ENCODE results near the gene RAB6A.
"Not testable (repeated sequence)": the region's sequence is repeated elsewhere in the genome, so short reads cannot be mapped to it uniquely, and the experiment has no call there.

Gene RAB6A

DNA sequence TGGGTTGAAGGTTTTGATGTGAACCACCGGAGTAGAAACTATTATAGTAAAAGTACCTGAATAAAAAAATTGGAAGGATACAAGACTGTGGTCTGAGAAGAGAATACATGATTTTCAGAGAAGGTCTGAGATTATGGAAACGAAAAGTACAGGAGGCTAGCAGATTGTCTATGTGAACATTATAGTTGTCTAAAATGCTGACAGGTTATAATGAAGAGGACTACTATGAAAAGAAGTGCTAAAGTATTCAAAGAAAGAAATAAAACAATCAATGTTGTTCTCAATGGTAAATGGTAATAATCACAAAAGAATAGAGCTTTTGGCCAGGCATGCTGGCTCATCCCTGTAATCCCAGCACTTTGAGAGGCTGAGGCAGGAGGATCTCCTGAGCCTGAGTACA is 34.0 kb downstream of the RAB6A start:
- DNase-seq (ENCODE audit: low read depth, low spot score): no peak

DNA sequence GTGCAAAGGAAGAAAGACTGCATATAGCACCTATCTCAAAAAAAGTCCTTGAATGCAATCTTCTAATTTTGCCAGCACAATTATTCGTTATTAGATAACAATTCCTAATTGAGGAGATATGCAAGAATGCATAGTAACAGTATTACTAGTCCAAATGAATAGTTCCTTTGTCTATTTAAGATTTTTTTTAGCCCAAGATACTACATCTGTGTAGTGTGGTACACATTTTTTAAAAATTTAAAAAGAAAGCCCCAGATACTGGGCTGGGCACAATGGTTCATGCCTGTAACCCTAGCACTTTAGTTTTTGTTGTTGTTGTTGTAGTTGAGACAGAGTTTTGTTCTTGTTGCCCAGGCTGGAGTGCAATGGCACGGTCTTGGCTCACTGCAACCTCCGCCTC is 43.7 kb downstream of the RAB6A start:
- DNase-seq (ENCODE audit: low read depth, low spot score): no peak

DNA sequence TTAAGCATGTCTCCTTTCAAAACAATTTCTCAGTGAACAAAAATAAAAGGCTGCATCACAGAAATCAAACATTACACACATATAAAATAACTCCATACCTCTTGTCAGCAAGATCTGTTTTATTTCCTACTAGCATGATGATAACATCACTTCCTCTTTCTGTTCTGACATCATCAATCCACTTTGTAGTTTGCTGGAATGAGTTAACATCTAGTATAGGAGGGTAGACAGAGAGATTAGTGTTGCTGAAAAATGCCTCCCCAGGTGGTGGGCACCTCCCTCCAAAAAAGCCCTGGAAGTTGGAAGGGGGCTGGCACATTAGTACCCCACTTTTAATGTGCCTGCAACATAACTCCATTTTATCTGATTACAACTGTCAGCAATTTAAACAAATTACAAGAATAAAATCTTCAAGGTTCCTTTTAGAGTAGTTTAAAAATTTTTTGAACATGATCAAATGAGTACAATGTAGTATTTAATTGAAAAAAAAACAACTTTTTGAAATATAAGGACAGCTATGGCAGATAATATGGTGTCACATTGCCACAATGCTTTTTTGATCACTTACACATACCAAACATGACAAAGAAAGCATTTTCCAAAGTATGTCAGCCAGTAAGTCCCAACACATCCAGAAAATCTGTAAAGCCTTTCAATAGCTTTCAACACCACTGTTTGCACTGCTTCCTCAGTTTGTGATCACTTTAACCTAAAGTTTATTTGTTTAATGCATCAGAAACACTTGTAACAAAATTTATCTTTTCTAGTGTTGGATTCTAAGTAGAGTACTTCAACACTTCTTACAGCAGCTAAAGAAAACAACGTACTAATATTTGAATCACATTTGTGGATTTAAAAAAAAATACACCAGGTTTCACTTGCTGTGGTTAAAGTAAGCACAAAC is 44.5 kb downstream of the RAB6A start:
- DNase-seq (ENCODE audit: low read depth, low spot score): no peak

DNA sequence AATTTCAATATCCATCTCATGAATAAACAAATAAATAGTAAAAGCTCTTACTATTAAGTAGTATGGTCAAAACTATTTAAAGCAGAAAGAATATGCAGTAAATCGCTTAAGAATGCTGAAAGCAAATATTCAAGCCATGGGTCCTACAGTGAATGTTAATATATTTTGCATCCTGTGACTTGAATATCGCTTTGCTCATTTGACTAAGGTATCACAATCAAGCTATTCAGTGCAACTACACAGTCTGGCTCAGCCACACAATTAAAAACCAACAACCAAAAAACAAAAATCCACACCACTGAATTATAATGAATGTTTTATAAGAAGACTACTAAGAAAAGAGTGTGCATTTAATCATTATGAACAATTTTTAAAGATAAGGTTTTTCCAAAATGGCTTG is 45.3 kb downstream of the RAB6A start:
- no peak for DNase-seq (ENCODE audit: low read depth, low spot score)

DNA sequence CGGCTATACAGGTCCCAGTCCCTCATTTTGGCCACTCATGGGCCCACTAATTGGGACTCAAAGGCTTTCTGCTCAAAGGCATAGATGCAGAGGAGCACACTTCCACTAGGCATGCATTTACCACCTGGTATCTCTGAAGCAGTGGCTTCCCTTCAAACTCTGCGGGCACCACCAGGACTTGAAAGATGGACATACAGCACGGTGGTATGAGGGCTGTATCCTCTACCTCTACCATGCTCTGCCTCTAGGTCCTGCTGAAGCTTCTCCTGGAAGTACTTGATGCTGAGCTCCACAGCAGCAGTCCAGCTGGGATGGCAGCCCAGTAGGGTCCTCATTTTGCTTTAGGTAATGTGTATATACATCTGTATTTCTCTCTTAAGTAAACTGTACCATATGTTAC is 49.9 kb downstream of the RAB6A start:
- no peak for DNase-seq (ENCODE audit: low read depth, low spot score)

DNA sequence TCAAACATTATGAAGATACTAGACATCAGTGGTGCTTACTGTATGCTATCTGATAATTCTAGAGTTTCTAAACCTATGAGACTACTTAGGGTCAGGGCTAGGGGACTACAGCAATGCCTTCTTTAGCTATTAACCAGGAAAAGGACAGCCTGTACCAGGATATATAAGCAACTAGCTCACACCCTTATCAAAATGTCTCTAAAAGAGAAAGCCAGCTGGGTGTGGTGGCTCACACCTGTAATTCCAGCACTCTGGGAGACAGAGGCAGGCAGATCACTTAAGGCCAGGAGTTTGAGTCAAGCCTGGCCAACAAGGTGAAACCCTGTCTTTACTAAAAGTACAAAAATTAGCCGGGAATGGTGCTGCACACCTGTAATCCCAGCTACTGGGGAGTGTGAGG is 55.8 kb downstream of the RAB6A start:
- DNase-seq (ENCODE audit: low read depth, low spot score): no peak

DNA sequence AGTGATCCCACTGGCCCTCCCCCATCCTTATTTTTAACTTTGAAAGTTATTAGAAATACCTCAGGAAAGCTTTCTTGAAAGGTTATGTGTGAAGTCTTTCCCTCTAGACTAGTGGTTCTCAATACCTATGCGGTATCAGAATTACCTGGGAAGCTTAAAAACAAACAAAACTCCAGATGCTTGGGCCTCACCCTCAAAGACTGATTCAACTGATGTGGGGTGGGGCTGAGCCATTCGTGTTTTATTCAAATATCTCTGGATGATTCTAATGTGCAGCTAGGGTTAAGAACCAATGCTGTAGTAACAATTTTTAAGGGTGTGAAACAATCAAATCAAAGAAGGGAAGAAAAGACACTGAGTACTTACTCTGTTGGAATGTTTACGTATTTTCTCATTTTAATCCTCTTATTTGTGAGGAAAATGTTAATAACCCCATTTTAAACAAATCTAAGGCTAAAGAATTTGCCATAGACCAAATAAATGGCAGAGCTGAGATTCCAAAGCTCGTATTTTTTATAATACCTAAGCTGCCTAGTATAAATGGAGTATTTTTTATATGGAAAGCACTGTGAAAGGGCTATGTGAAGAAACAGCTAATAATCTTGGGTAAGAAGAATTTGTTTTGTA is 66.9 kb downstream of the RAB6A start:
- DNase-seq (ENCODE audit: low read depth, low spot score): no peak

DNA sequence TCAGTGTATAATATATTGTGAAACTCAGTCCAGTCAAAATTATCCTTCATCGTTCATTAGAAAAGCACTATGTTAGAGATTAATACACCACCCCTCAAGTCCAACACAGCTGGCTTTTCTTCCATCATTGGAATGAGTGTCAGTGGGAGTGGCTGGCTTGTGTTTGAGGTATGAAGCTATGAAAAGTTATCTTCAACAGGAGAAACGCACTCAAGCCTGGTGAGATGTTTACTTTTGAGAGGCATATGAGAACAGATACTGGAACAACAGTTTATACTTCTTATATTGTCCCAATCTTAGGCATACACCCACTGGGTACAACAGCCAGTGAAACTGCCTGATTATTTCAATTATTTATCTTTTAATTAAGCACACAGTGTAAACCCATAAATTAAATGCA is 80.2 kb downstream of the RAB6A start:
- DNase-seq (ENCODE audit: low read depth, low spot score): no peak

DNA sequence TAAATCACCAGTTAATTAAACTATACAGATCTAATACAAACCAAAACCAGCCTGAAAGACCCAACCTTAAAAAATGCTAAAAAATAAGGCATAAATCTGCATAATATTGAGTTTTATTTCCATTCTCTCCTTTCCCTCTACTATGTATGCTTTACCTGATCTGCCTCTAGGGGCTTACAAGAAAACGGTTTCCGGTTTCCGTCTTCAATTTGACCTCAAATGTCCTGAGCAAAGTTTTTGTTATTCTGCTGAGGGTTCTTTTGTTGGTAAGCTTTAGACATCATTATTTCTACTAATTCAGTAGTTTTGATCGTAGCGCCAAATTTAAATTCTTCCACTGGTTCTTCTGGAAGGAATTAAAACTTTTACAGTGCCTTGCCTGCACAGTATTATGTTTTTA is 84.3 kb downstream of the RAB6A start:
- not testable (repeated sequence) for DNase-seq (ENCODE audit: low read depth, low spot score)

DNA sequence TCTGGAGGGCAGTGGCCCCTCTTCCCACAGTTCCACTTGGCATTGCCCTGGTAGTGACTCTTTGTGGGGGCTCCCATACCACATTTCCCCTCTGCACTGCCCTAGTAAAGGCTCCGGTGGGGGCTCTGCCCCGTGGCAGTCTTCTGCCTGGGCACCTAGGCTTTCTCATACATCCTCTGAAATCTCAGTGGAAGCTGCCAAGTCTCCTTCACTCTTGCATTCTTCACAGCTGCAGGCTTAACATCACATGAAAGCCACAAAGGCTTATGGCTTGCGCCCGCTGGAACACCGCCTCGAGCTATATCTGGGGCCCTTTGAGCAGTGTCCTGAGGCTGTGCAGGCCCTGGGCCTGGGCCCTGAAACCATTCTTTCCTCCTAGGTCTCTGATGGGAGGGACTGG is 89.2 kb downstream of the RAB6A start:
- no peak for DNase-seq (ENCODE audit: low read depth, low spot score)

DNA sequence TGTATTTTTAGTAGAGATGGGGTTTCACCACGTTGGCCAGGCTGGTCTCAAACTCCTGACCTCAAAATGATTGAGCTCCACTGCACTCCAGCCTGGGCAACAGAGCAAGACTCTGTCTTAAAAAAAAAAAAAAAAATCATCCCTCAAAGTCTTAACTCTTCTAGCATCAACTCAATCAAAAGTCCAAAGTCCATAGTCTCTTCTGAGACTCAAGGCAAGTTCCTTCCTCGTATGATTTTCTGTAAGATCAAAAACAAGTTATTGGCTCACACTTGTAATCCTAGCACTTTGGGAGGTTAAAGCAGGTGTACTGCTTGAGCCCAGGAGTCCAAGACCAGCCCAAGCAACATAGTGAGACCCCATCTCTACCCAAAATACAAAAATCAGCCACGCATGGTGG is 90.1 kb downstream of the RAB6A start:
- DNase-seq (ENCODE audit: low read depth, low spot score): no peak

DNA sequence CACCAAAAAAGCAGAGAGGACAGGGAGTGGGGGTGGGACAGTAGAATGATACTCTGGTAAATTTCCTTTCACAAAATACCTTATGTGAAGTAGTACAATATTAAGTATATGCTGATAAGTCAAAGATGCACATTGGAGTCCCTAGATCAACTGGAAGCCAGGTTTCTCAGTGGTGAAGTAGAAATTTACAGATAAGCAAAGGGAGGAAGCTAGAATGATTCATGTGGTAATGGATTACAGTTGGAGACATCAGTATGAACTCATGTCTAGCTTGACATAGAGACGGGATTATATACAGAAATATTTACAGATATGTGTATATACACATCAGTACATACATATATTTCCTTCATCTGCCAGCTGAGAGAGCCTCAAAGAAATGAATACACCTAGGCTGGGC is 93.0 kb downstream of the RAB6A start:
- no peak for DNase-seq (ENCODE audit: low read depth, low spot score)

DNA sequence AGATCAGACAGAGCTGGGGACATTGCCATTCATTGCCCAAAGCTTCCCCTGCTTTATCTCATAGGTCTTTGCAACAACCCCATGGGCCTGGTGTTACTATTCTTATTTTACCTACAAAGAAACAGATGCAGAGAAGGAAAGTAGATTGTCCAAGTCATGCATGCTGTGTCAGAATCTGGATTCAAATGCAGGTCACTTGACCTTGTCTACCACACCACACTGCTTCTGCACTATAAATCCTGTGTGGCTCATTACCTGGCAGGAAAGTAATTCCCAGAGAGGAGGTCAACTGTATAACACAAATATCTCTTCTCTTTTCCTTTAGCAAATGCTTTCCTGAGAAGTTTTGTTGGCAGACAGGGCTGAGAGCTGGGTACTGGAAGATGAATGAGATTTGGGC is 96.0 kb downstream of the RAB6A start:
- no peak for DNase-seq (ENCODE audit: low read depth, low spot score)

DNA sequence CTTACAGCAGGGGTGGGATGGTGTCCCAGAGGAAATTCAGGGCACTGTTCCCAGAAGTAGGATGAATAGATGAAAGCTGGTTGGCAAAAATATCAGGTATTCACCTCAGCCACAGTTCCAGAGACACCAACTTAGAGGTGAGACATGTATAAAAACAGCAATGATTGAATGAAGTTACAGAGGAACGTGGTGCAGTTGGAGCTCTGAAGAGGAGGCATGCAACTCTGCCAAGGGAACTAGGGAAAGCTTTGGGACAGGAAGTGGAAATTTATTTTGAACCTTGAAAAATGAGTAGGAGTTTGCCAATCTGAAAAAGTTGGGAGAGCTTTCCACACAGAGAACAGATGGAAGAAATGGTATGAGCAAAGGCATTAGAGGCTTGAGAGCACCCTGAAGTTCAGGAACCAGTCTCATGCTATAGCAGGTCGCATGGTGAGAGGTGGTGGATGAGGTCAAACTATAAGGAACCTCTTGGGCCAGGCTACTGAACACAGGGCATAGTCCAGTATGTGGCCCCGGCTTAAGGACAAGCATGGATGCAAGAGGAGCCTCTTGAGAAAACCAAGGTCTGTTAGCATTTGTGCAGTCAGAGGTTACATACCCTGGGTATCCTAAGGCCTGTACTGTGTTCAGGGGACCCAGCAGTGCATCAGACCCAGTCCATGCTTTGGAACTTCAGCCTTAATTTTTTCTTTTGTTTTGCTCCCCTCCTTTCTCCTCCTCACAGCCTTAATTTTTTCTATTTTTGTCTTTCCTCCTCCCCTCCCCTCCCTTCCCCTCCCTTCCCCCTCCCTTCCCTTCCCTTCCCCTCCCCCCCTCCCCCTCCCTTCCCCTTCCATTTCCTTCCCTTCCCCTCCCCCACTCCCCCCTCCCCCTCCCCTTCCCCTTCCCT is 97.0 kb downstream of the RAB6A start:
- no peak for DNase-seq (ENCODE audit: low read depth, low spot score)

DNA sequence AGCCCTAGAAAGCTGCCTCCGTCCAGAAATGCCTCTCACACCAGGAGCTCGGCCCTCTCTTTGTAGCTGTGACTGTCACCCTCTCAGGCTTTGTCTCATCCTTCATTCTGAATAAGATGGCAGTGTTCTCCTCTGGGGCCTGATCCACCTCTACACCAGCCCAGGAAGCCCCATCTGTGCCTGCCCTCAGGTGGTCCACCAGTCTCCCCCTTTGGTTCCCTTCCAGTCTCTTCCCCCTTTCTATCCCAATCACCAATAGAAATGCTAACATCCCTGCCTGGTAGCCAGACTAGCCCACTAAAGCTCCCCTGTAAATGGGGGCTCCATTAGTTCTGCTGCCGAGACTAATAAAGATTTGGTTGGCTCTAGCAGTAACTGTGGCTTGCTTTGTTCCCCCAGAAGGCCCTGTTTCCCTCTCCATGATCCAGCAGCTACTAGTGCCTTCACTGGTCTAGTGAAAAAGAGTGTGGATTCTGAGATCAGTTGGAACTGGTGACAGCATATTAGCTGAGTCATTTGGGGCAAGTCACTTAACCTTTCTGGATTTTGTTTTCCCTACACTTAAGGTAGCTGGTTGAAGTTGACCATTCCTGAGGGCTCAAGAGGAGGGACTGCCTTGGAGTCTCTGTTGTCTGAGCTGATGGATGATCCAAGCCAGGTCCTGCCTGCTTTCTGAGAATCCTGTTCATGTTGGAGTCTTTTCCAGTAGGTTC is 98.3 kb downstream of the RAB6A start:
- no peak for DNase-seq (ENCODE audit: low read depth, low spot score)

DNA sequence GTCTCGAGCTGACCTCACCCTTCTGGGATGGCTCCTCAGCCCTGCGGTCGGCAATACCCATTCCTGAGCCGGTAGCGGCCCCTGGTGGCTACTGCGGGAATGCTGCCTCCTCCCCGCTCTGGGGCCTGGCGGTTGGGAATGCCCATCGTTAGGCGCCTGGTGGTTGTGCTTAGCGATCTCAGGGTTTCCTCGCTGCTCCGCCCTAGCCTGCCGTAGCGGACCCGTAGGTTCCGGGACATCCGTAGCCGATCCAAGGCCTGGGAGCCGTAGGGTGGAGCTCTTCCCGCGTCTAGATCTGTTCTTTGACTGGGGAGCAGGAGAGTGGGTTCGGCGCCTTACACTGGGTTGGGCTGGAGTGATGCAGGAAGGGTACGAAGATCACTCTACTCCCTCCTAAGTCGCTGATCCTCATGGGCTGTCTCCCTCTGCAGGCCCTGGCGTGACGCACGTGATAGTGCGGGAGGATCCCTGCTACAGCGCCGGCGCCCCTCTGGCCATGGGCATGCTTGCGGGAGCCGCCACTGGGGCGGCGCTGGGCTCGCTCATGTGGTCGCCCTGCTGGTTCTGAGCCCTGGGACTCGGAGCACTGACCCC is 99.7 kb downstream of the RAB6A start:
- DNase-seq (ENCODE audit: low read depth, low spot score): peak; percentile 53

DNA sequence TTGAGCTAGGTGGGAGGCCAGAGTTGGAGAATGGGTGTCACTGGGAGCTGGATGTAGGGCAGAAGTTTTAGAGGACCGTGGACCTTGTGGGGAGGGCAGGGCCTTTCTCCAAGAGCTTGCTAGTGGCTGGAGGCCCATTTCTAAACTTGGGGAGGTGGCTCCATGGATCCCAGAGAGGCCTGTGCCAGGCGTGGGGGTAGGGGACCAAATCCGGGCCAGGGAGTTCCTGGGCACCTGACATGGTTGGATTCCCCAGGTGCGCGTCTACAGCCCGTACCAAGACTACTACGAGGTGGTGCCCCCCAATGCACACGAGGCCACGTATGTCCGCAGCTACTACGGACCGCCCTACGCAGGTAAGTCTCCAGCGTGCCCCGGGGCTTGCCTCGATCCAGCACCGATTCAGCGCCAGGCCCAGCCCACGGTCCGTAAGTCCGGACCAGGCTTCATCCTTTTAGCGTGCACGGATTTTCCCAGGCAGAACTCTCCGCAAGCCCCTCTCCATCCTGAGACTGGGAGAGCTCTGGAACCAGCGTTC is 100.3 kb downstream of the RAB6A start:
- no peak for DNase-seq (ENCODE audit: low read depth, low spot score)

DNA sequence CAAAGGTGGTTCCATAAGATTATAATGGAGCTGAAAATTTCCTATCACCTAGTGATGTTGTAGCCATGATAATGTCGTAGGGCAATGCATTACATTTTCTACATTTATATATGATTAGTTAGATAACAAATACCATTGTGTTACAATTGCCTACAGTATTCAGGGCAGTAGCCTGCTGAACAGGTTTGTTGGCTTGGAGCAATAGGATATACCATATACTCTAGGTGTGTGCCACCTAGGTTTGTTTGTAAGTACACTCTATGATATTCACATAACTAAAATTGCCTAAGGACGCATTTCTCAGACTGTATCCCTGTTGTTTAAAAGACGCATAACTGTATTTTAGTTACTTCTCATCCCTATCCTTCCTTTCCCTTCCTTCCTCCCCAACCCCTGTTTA is 100.9 kb downstream of the RAB6A start:
- DNase-seq (ENCODE audit: low read depth, low spot score): no peak

DNA sequence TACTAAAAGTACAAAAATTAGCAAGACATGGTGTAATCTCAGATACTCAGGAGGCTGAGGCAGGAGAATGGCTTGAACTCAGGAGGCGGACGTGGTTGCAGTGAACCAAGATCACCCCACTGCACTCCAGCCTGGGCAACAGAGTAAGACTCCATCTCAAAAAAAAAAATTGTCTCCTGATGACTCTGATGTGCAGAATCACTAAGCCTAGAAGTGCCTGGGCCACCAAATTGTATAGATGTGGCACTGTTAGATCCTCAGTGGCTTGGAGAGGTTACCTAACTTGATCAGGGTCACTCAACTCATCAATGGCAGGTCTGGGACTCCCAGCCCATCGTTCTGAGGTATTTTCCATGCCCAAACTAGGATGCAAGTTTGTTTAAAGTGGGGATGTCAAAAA is 103.9 kb downstream of the RAB6A start:
- no peak for DNase-seq (ENCODE audit: low read depth, low spot score)

DNA sequence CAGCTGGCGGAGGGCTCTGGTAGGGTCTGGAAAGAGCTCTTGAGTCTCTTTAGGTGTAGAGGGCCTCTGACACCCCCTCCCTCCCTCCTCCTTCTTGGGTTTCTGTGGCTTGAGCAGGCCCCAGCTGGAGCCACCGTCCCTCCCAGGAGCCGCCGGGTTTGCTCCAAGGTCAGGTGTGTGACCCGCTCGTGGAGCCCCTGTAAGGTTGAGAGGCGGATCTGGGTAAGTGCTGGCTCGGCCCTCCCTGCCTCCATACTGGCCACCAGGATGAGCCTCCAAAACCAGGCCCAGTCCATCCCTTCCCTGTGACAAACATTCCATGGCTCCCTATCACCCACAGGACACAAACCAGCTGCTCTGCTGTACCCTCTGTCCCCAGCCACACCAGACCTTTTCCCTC is 105.2 kb downstream of the RAB6A start:
- DNase-seq (ENCODE audit: low read depth, low spot score): no peak

DNA sequence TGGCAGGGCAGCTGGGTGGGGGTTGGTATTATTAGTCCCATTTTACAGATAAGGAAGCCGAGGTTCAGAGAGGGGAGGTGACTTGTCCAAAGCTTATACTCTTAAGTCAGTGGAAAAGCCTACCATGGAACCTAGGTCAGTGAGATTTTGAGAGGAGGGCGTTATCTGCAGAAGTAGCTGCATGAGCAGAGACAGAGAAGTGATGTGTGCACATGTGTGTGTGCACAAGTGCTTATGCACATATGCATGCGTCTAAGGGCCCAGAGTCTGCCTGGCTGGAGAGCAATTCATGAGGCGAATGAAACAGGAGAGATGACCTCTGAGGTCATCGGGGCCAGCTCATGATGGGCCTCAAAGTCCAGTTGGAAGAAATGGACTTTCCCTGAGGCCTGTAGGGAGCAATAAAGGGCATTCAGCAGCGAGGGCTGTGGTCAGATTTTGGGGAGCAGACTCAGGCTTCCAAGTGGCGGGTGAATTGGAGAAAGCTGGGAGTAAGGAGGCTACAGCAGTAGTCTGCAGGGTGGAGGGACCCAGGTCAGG is 106.3 kb downstream of the RAB6A start:
- DNase-seq (ENCODE audit: low read depth, low spot score): no peak
